SK-N-SH (cell line): Measurements from ENCODE around the gene TMCO2. TPM values are rescaled to one million over a fixed set of nuclear protein-coding genes. Genes with fewer than 3 reads are reported as not detected.

Experiments used
- CTCF ChIA-PET: fragments of 300-600, 350-600 bp; formaldehyde crosslinking; extraction: SDS; loops from one replicate; lab custom pipeline; 2021; lab: Yijun Ruan, JAX
- POLR2A ChIA-PET: fragments of 350-600 bp; sonication (Branson Sonifier 250); formaldehyde crosslinking; extraction: SDS; loops from one replicate; lab custom pipeline; 2020; ENCODE audit warnings: antibody characterized with exemption, inconsistent platforms; lab: Yijun Ruan, JAX
- DNase-seq: peaks from one replicate; pipeline ENCODE4 v3.0.0; 2012
- H2AFZ ChIP-seq: fragments of 200-600 bp; sonication (generic); 2 replicates; pipeline ENCODE4 v1.8.1; 2016; ENCODE audit warnings: antibody characterized with exemption, mild to moderate bottlenecking, low read depth
- H3F3A ChIP-seq: fragments of 200-600 bp; sonication (generic); replicated peaks from 2 replicates; pipeline ENCODE3; 2016; ENCODE audit warnings: antibody characterized with exemption, mild to moderate bottlenecking; ENCODE audit not compliant: insufficient read depth
- H3K27ac ChIP-seq, 2 experiments: fragments of 200-500 bp in 1 of 2; fragments of 200-600 bp in 1 of 2; sonication (Bioruptor generic) in 1 of 2; sonication (generic), shearing (Covaris generic) in 1 of 2; 2 replicates each; pipeline versions ENCODE4 v1.5.1 to v1.6.1; 2014 to 2016; ENCODE audit warnings: low read depth in 2 of 2, inconsistent platforms in 1 of 2, low read length in 1 of 2, mild to moderate bottlenecking in 1 of 2, mixed read lengths in 1 of 2
- H3K27me3 ChIP-seq: fragments of 200-600 bp; sonication (generic), shearing (Covaris generic); 2 replicates; pipeline ENCODE4 v1.6.1; 2016; ENCODE audit warnings: mixed run types; ENCODE audit not compliant: insufficient read depth
- H3K36me3 ChIP-seq, 2 experiments: fragments of 200-500 bp in 1 of 2; fragments of 200-600 bp in 1 of 2; sonication (Bioruptor generic) in 1 of 2; sonication (generic) in 1 of 2; replicated peaks in 1 of 2; 2 replicates each; pipeline versions ENCODE3 to v1.5.1; 2014 to 2016; ENCODE audit warnings: low read length in 1 of 2, mild to moderate bottlenecking in 1 of 2; ENCODE audit not compliant: insufficient read depth in 2 of 2, control insufficient read depth in 1 of 2
- H3K4me1 ChIP-seq, 2 experiments: fragments of 200-500 bp in 1 of 2; fragments of 200-600 bp in 1 of 2; sonication (Bioruptor generic) in 1 of 2; sonication (generic), shearing (Covaris generic) in 1 of 2; 2 replicates each; pipeline versions ENCODE4 v1.5.1 to v1.6.1; 2014 to 2016; ENCODE audit warnings: low read depth in 1 of 2, low read length in 1 of 2, mixed run types in 1 of 2; ENCODE audit not compliant: insufficient read depth in 2 of 2, control insufficient read depth in 1 of 2
- H3K4me2 ChIP-seq: fragments of 200-600 bp; sonication (generic), shearing (Covaris generic); 2 replicates; pipeline ENCODE4 v1.6.1; 2017; ENCODE audit warnings: mixed run types
- H3K4me3 ChIP-seq, 2 experiments: fragments of 200-500 bp in 1 of 2; fragments of 200-600 bp in 1 of 2; sonication (Bioruptor generic) in 1 of 2; sonication (generic), shearing (Covaris generic) in 1 of 2; 2 replicates each; pipeline versions ENCODE4 v1.5.1 to v1.8.1; 2014 to 2016; ENCODE audit warnings: low read depth in 2 of 2, inconsistent platforms in 1 of 2, low read length in 1 of 2, mild to moderate bottlenecking in 1 of 2, mixed read lengths in 1 of 2, moderate library complexity in 1 of 2
- H3K79me2 ChIP-seq: fragments of 200-600 bp; sonication (generic); 2 replicates; pipeline ENCODE4 v1.8.1; 2017; ENCODE audit warnings: mild to moderate bottlenecking; ENCODE audit not compliant: insufficient read depth
- H3K9ac ChIP-seq: fragments of 200-600 bp; sonication (generic); 2 replicates; pipeline ENCODE4 v1.6.1; 2017; ENCODE audit warnings: mixed run types
- H3K9me2 ChIP-seq: fragments of 200-600 bp; sonication (generic); 2 replicates; pipeline ENCODE4 v1.6.1; 2017; ENCODE audit warnings: mixed run types
- H3K9me3 ChIP-seq: fragments of 200-600 bp; sonication (generic); 2 replicates; pipeline ENCODE4 v1.6.1; 2017; ENCODE audit warnings: mixed run types, mild to moderate bottlenecking, moderate library complexity
- H4K20me1 ChIP-seq: fragments of 200-600 bp; sonication (generic); 2 replicates; pipeline ENCODE4 v1.6.1; 2017; ENCODE audit warnings: mild to moderate bottlenecking, mixed run types; ENCODE audit not compliant: insufficient read depth
- ELF1 ChIP-seq: IDR thresholded peaks from 2 replicates; pipeline ENCODE4 v1.4.0; 2012
- FOXJ3 ChIP-seq: sonication (generic); formaldehyde crosslinking; IDR thresholded peaks from 2 replicates; pipeline ENCODE4 v1.5.1; 2020; ENCODE audit warnings: mild to moderate bottlenecking, missing genetic modification reagents
- MXI1 ChIP-seq: IDR thresholded peaks from 2 replicates; pipeline ENCODE4 v1.6.1; 2012; ENCODE audit warnings: mild to moderate bottlenecking, low read depth, low read length, improper control_type of control experiment
- POLR2AphosphoS5 ChIP-seq: IDR thresholded peaks from 2 replicates; pipeline ENCODE4 v1.6.1; 2012; ENCODE audit warnings: low read depth, low read length
- REST ChIP-seq: IDR thresholded peaks from 2 replicates; pipeline ENCODE4 v1.6.1; 2012; ENCODE audit warnings: mild to moderate bottlenecking, low read depth, low read length, moderate library complexity
- RXRA ChIP-seq: IDR thresholded peaks from 2 replicates; pipeline ENCODE4 v1.4.0; 2012; ENCODE audit warnings: low read depth, mild to moderate bottlenecking, borderline replicate concordance
- SIN3A ChIP-seq: IDR thresholded peaks from 2 replicates; pipeline ENCODE4 v1.6.1; 2012; ENCODE audit warnings: low read depth, mild to moderate bottlenecking, low read length, moderate library complexity, borderline replicate concordance
- SMC3 ChIP-seq: IDR thresholded peaks from 2 replicates; pipeline ENCODE4 v1.6.1; 2012; ENCODE audit warnings: low read depth, low read length, improper control_type of control experiment
- YY1 ChIP-seq: IDR thresholded peaks from 2 replicates; pipeline ENCODE4 v1.4.0; 2012; ENCODE audit warnings: low read depth, mild to moderate bottlenecking
- WGBS: methylation state at CpG from one replicate; pipeline ENCODE4 v1.1.6; 2017; ENCODE audit warnings: low lambda C conversion rate; 5-methylcytosine and 5-hydroxymethylcytosine counted together
- polyA plus RNA-seq, 3 experiments: library from polyadenylated mRNA; depleted of rRNA; stranded (reverse); fragments of >200 nt; gene quantifications; 2 replicates each; pipeline ENCODE4 v1.2.3, GENCODE V29; 2012

TMCO2 gene
- polyA plus RNA-seq, 1 of the 3 experiments (the other 2 are of a cell fraction) = not detected

- H3K9me2 ChIP-seq = no peaks in the 10 kb centered on the region
- 100% methylated on average over 2 of the region's 2 CpGs for WGBS
- no peaks in the 10 kb centered on the region for H4K20me1 ChIP-seq
- H3K4me1 ChIP-seq = peaks cover 0 to 22% of the 10 kb centered on the region in 2 experiments; a peak in 3 of 4 replicates
- DNase-seq = no peak
- peaks cover 40% of the 10 kb centered on the region for H3F3A ChIP-seq
- peak overlapping the region in 1 of 2 experiments; percentile 3; a peak in 1 of 4 replicates for H3K27ac ChIP-seq
- H3K9ac ChIP-seq = no peak overlapping the region
- ChIA-PET CTCF (interaction anchor here (0.8 to 3.0 kb wide), 5 partner anchors 15 to 164 kb away, joined by 3 to 7 read pairs (median 3); no protein-coding TSS in a partner anchor), POLR2A (no interaction called here)
- H3K27me3 ChIP-seq = no peaks in the 10 kb centered on the region
- H3K4me2 ChIP-seq = no peak overlapping the region
- no peak overlapping the region for H3K4me3 ChIP-seq
- H3K79me2 ChIP-seq = no peaks in the 10 kb centered on the region
- H2AFZ ChIP-seq = no peak overlapping the region
- H3K9me3 ChIP-seq = no peaks in the 10 kb centered on the region
- H3K36me3 ChIP-seq = peaks cover 25 to 42% of the 10 kb centered on the region in 2 experiments
- no peak for TF ChIP-seq ELF1
- no peak for TF ChIP-seq MXI1
- TF ChIP-seq SMC3 = no peak
- TF ChIP-seq RXRA = no peak
- no peak for TF ChIP-seq POLR2AphosphoS5
- no peak for TF ChIP-seq SIN3A
- TF ChIP-seq REST = no peak
These were observed 7.3 kb upstream of the TMCO2 start for GRCh38 chr1:40240390-40240789.

GRCh38 chr1:40241362-40241761 is 6.4 kb upstream of the TMCO2 start:
- Histone ChIP-seq H3K4me3 (no peak overlapping the region), H3F3A (peaks cover 40% of the 10 kb centered on the region), H3K9ac (peak overlapping the region; percentile 6; the same call in 1 of the 2 replicates), H3K4me1 (peaks cover 0 to 22% of the 10 kb centered on the region in 2 experiments; a peak in 3 of 4 replicates), H3K36me3 (peaks cover 15 to 33% of the 10 kb centered on the region in 2 experiments), H3K79me2 (no peaks in the 10 kb centered on the region), H3K27ac (peak overlapping the region; percentile 54 to 93; a peak in 3 of 4 replicates)
- no peak for DNase-seq
- TF ChIP-seq FOXJ3 (CRISPR knock-in tag) = no peak
- TF ChIP-seq POLR2AphosphoS5 = no peak
- TF ChIP-seq YY1 = no peak
- TF ChIP-seq, all 33 proteins: peak for 0
- 75% methylated on average over 1 of the region's 1 CpG for WGBS
- POLR2A ChIA-PET = no interaction called here
- Histone ChIP-seq H3K27me3 (no peaks in the 10 kb centered on the region), H2AFZ (peak overlapping the region; percentile 4; the same call in 1 of the 2 replicates), H4K20me1 (no peaks in the 10 kb centered on the region), H3K9me3 (no peaks in the 10 kb centered on the region), H3K4me2 (peak overlapping the region; percentile 65), H3K9me2 (no peaks in the 10 kb centered on the region)
- CTCF ChIA-PET = interaction anchor here (1.0 to 3.0 kb wide), 3 partner anchors 15 to 97 kb away, joined by 4 to 7 read pairs (median 5); no protein-coding TSS in a partner anchor
